ENCODE results near the gene DIP2B. TPM values are rescaled to one million over a fixed set of nuclear protein-coding genes. Genes with fewer than 3 reads are reported as not detected.
"Not testable (repeated sequence)": the region's sequence is repeated elsewhere in the genome, so short reads cannot be mapped to it uniquely, and the experiment has no call there.

The DIP2B gene
- total and polyA plus RNA-seq, 12 donors: 3.0 to 21.5 (median 15.8) TPM

GRCh38 chr12:50477241-50477832, 27.4 kb upstream of the DIP2B start:
- H3K27ac ChIP-seq: no peak overlapping the region
- no peak for TF ChIP-seq CTCF (IDR thresholded peaks at IDR 0.05)
- WGBS, 2 donors: 88 to 94% methylated on average over 1 of the region's 1 CpG
- H3K4me3 ChIP-seq: no peak overlapping the region
- ATAC-seq: no peak
- peaks cover 0 to 72% (median 50%) of the 10 kb centered on the region in 9 donors for H3K36me3 ChIP-seq
- H3K9me3 ChIP-seq: no peaks in the 10 kb centered on the region
- no peak for DNase-seq
- no peaks in the 10 kb centered on the region for H3K27me3 ChIP-seq
- intact Hi-C loops (cut with DNase I): no loop called here
- no peaks in the 10 kb centered on the region for H3K4me1 ChIP-seq

- Histone ChIP-seq H3K4me3 (no peak overlapping the region), H3K27me3 (no peaks in the 10 kb centered on the region), H3K9me3 (no peaks in the 10 kb centered on the region), H3K36me3 (peaks cover 0 to 20% (median 10%) of the 10 kb centered on the region in 9 donors), H3K27ac (no peak overlapping the region), H3K4me1 (no peaks in the 10 kb centered on the region)
- intact Hi-C loops (cut with DNase I): no loop called here
- no peak for ATAC-seq
- WGBS, 2 donors: 94 to 96% methylated on average over 4 of the region's 4 CpGs
- no peak for TF ChIP-seq CTCF (IDR thresholded peaks at IDR 0.05)
- no peak for DNase-seq
These were observed 22.2 kb upstream of the DIP2B start for GRCh38 chr12:50482571-50482970.

- intact Hi-C loops (cut with DNase I): no loop called here
- H3K9me3 ChIP-seq: no peaks in the 10 kb centered on the region
- H3K36me3 ChIP-seq: peaks cover 0 to 11% (median 6%) of the 10 kb centered on the region in 9 donors
- no peak overlapping the region for H3K27ac ChIP-seq
- ATAC-seq (peak in 1 of 8 donors; percentile 20), DNase-seq (no peak)
- WGBS, 2 donors: 95 to 96% methylated on average over 1 of the region's 1 CpG
- H3K4me3 ChIP-seq: no peak overlapping the region
- no peaks in the 10 kb centered on the region for H3K27me3 ChIP-seq
- no peak for TF ChIP-seq CTCF (IDR thresholded peaks at IDR 0.05)
- H3K4me1 ChIP-seq: no peaks in the 10 kb centered on the region
These were observed 21.3 kb upstream of the DIP2B start for GRCh38 chr12:50483488-50483887.

- no peak for ATAC-seq
- H3K27me3 ChIP-seq: no peaks in the 10 kb centered on the region
- H3K27ac ChIP-seq: no peak overlapping the region
- H3K36me3 ChIP-seq: no peaks in the 10 kb centered on the region
- intact Hi-C loops (cut with DNase I): no loop called here
- DNase-seq: no peak
- no peaks in the 10 kb centered on the region for H3K4me1 ChIP-seq
- H3K9me3 ChIP-seq: peaks cover 0 to 28% (median 6%) of the 10 kb centered on the region in 11 donors
- no peak overlapping the region for H3K4me3 ChIP-seq
- TF ChIP-seq CTCF (IDR thresholded peaks at IDR 0.05): no peak
- 84 to 87% methylated on average over 5 of the region's 5 CpGs for WGBS, 2 donors
These were observed 16.0 kb upstream of the DIP2B start for GRCh38 chr12:50488801-50489200.

- 92 to 95% methylated on average over 11 of the region's 11 CpGs for WGBS, 2 donors
These were observed 6.7 kb upstream of the DIP2B start for GRCh38 chr12:50498119-50498518.

More at GRCh38 chr12:50498119-50498518, 6.7 kb upstream of the DIP2B start:
- H3K4me3 ChIP-seq; H3K27ac ChIP-seq; H3K4me1 ChIP-seq; ATAC-seq; H3K36me3 ChIP-seq; intact Hi-C loops (cut with DNase I); DNase-seq; H3K27me3 ChIP-seq: not testable (repeated sequence)
- H3K9me3 ChIP-seq: peaks cover 4 to 67% (median 25%) of the 10 kb centered on the region in 11 donors
